Prostate gland (tissue), 2 donors: ENCODE measurements around the gene XIRP1. TPM values are rescaled to one million over a fixed set of nuclear protein-coding genes. Genes with fewer than 3 reads are reported as not detected.

Source experiments
- DNase-seq: peaks from one replicate; pipeline ENCODE4 v3.0.0-alpha.2; 2019; ENCODE audit warnings: low spot score
- H3K27ac ChIP-seq, 2 donors: fragments of 200-600 bp; sonication (generic); 2 replicates each; pipeline ENCODE4 v1.5.1; 2017 to 2019
- H3K27me3 ChIP-seq: fragments of 200-600 bp; sonication (generic); replicated peaks from 2 replicates; pipeline ENCODE4 v1.5.1; 2019; ENCODE audit not compliant: insufficient read depth
- H3K36me3 ChIP-seq, 2 donors: fragments of 200-600 bp; sonication (generic); 1 replicate in 1 of 2; 2 replicates in 1 of 2; pipeline versions ENCODE4 v1.5.1 to v1.8.1; 2017 to 2019
- H3K4me1 ChIP-seq: fragments of 200-600 bp; sonication (generic); replicated peaks from 2 replicates; pipeline ENCODE4 v1.5.1; 2019
- H3K4me3 ChIP-seq, 2 donors: fragments of 200-600 bp; sonication (generic); 2 replicates each; pipeline ENCODE4 v1.5.1; 2017 to 2019
- H3K9me3 ChIP-seq: fragments of 200-600 bp; sonication (generic); 2 replicates; pipeline ENCODE4 v1.5.1; 2017
- CTCF ChIP-seq, 4 experiments: fragments of 200-600 bp in 2 of 4; fragments of 450-650 bp in 2 of 4; sonication (generic) in 2 of 4; IDR thresholded peaks; 1 replicate in 3 of 4; 2 replicates in 1 of 4; pipeline ENCODE4 v1.5.1; 2016 to 2019; ENCODE audit warnings: antibody characterized with exemption in 4 of 4, mild to moderate bottlenecking in 2 of 4, moderate library complexity in 2 of 4
- POLR2A ChIP-seq: fragments of 450-650 bp; IDR thresholded peaks from one replicate; pipeline ENCODE4 v1.6.1; 2016; ENCODE audit warnings: antibody characterized with exemption, mild to moderate bottlenecking
- POLR2AphosphoS5 ChIP-seq: sonication (generic); formaldehyde crosslinking; IDR thresholded peaks from one replicate; pipeline ENCODE4 v1.6.1; 2017; ENCODE audit warnings: antibody characterized with exemption
- WGBS: methylation state at CpG from one replicate; pipeline ENCODE4 v1.1.5; 2018; 5-methylcytosine and 5-hydroxymethylcytosine counted together
- intact Hi-C: fragments of 100-400 bp; cut with DNase I; formaldehyde crosslinking; loops from one replicate; pipeline ENCODE4 v1.14.2; 2022
- total RNA-seq, 2 donors: library from RNA; depleted of rRNA; stranded (reverse); fragments of >200 nt; gene quantifications; one replicate each; pipeline ENCODE4 v1.1.0, GENCODE V29; 2016

The XIRP1 gene
- total RNA-seq, 2 donors from 2014 or later, result 0.40 to 2.2 TPM

- H3K9me3 ChIP-seq, result no peaks in the 10 kb centered on the region
- peak overlapping the region in 1 of 2 donors; percentile 0 for H3K4me3 ChIP-seq
Measured at GRCh38 chr3:39141171-39141995, 51.0 kb downstream of the XIRP1 start.

GRCh38 chr3:39140341-39140971, 51.9 kb downstream of the XIRP1 start:
- 76% methylated on average over 2 of the region's 2 CpGs for WGBS
- TF ChIP-seq CTCF (IDR thresholded peaks at IDR 0.05) (no peak), POLR2AphosphoS5 (no peak), POLR2A (no peak)
- intact Hi-C loops, result no loop called here
- no peak for DNase-seq
- H3K36me3 ChIP-seq, result peaks cover 8 to 17% of the 10 kb centered on the region in 2 donors
- H3K9me3 ChIP-seq, result no peaks in the 10 kb centered on the region
- no peak overlapping the region for H3K4me3 ChIP-seq
- H3K27ac ChIP-seq, result peak overlapping the region; percentile 93 to 100
- peaks cover 34% of the 10 kb centered on the region for H3K4me1 ChIP-seq
- no peaks in the 10 kb centered on the region for H3K27me3 ChIP-seq

More at GRCh38 chr3:39141171-39141995, 51.0 kb downstream of the XIRP1 start:
- DNase-seq, result peak; percentile 92
- Histone ChIP-seq H3K36me3 (peaks cover 8 to 17% of the 10 kb centered on the region in 2 donors), H3K27me3 (no peaks in the 10 kb centered on the region), H3K4me1 (peaks cover 34% of the 10 kb centered on the region), H3K27ac (peak overlapping the region; percentile 93 to 100)
- intact Hi-C loops, result no loop called here
- TF ChIP-seq POLR2A (peak; percentile 22), POLR2AphosphoS5 (peak; percentile 87), CTCF (IDR thresholded peaks at IDR 0.05) (no peak)
- WGBS, result 29% methylated on average over 4 of the region's 4 CpGs

- intact Hi-C loops, result no loop called here
- H3K9me3 ChIP-seq, result no peaks in the 10 kb centered on the region
- peak overlapping the region; percentile 93 to 100 for H3K27ac ChIP-seq
- H3K4me1 ChIP-seq, result peaks cover 34% of the 10 kb centered on the region
- 42% methylated on average over 2 of the region's 2 CpGs for whole genome bisulfite sequencing
- H3K36me3 ChIP-seq, result peaks cover 8 to 12% of the 10 kb centered on the region in 2 donors
- DNase-seq, result no peak
- TF ChIP-seq POLR2AphosphoS5 (no peak), CTCF (IDR thresholded peaks at IDR 0.05) (no peak), POLR2A (no peak)
- no peaks in the 10 kb centered on the region for H3K27me3 ChIP-seq
- no peak overlapping the region for H3K4me3 ChIP-seq
Measured at GRCh38 chr3:39139442-39139841, 53.0 kb downstream of the XIRP1 start.

- intact Hi-C loops, result no loop called here
- H3K36me3 ChIP-seq, result peaks cover 5 to 7% of the 10 kb centered on the region in 2 donors
- H3K27me3 ChIP-seq, result no peaks in the 10 kb centered on the region
- 51% methylated on average over 7 of the region's 7 CpGs for WGBS
- no peak overlapping the region for H3K4me3 ChIP-seq
- peak overlapping the region; percentile 33 to 93 for H3K27ac ChIP-seq
- H3K4me1 ChIP-seq, result peaks cover 34% of the 10 kb centered on the region
- peak; percentile 61 for DNase-seq
- no peak for TF ChIP-seq CTCF (IDR thresholded peaks at IDR 0.05)
- no peak for TF ChIP-seq POLR2A
- TF ChIP-seq POLR2AphosphoS5, result no peak
- no peaks in the 10 kb centered on the region for H3K9me3 ChIP-seq
Measured at GRCh38 chr3:39138804-39139415, 53.5 kb downstream of the XIRP1 start.
